ENCODE results near the gene IRS2. TPM values are rescaled to one million over a fixed set of nuclear protein-coding genes. Genes with fewer than 3 reads are reported as not detected.

Gene IRS2
- total RNA-seq, 1 donor, result 19.0 TPM

DNA sequence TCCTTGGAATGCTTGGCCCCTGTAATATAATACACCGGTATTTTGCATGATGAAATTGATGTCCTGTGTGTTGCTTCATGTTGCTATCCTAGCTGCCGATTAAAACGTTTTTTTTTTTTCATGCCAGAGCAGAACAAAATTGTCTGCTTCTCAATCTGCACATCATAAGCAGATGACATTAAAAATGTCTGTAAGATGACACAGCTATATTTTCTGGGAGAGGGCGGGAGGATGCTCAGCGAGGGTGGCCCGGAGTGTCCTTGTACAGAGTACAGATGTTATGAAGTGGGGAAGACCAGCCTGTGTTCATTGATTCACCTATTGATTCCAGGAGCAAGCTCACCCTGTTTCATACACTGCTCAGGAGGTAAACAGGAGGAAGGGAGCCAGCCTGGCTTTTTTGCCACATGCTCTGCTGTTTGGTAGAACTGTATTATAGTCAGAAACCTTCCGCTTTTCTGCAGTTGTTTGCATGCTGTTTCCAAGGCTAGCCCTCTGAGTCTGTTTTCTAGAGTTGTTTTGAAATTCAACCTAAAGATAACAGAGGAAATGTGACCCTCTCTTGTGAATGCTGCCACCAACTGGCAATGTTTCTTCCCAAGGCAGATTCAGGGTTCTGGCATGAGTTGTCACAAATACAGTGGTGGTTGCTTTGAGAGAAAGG lies 4.7 kb upstream of the IRS2 start:
- H3K4me3 ChIP-seq (ENCODE audit: low read depth, low read length), result no peak overlapping the region
- DNase-seq (ENCODE audit: low read depth), result peak; percentile 36
- TF ChIP-seq, protein P1, sequence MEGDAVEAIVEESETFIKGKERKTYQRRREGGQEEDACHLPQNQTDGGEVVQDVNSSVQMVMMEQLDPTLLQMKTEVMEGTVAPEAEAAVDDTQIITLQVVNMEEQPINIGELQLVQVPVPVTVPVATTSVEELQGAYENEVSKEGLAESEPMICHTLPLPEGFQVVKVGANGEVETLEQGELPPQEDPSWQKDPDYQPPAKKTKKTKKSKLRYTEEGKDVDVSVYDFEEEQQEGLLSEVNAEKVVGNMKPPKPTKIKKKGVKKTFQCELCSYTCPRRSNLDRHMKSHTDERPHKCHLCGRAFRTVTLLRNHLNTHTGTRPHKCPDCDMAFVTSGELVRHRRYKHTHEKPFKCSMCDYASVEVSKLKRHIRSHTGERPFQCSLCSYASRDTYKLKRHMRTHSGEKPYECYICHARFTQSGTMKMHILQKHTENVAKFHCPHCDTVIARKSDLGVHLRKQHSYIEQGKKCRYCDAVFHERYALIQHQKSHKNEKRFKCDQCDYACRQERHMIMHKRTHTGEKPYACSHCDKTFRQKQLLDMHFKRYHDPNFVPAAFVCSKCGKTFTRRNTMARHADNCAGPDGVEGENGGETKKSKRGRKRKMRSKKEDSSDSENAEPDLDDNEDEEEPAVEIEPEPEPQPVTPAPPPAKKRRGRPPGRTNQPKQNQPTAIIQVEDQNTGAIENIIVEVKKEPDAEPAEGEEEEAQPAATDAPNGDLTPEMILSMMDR (IDR thresholded peaks at IDR 0.05; ENCODE audit: insufficient read depth, low read depth, low read length), result peak; percentile 43

GRCh38 chr13:109790086-109790485 lies 3.7 kb upstream of the IRS2 start:
- DNase-seq (ENCODE audit: low read depth), result peak; percentile 48
- no peak overlapping the region for H3K4me3 ChIP-seq (ENCODE audit: low read depth, low read length)
- TF ChIP-seq, protein P1 (IDR thresholded peaks at IDR 0.05; ENCODE audit: insufficient read depth, low read depth, low read length), result no peak

DNA sequence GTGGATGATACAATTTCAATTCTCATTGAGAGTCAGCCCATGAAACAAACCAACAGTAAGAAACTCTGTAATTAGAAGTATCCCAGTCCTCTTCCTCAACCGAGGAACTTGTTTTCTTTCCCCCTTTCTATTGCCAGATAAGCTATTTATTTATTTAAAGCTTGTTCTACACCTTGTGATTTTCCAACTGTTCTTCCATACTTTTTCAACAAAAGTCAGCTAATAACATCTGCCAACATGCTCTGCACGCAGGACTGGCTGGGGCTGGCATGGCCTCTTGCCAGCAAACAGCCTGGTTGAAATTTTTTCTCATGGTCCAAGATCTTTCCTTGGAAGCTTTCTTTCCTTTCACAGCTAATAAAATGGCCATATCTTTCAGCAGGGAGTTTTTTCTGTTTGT lies 2.9 kb upstream of the IRS2 start:
- TF ChIP-seq, protein P1 (IDR thresholded peaks at IDR 0.05; ENCODE audit: insufficient read depth, low read depth, low read length), result no peak

GRCh38 chr13:109788372-109789111 lies 2.2 kb upstream of the IRS2 start:
- H3K4me3 ChIP-seq (ENCODE audit: low read depth, low read length), result no peak overlapping the region
- TF ChIP-seq, protein P1 (IDR thresholded peaks at IDR 0.05; ENCODE audit: insufficient read depth, low read depth, low read length), result no peak
- DNase-seq (ENCODE audit: low read depth), result no peak

More for the DNA sequence above, 2.9 kb upstream of the IRS2 start:
- no peak for DNase-seq (ENCODE audit: low read depth)
- no peak overlapping the region for H3K4me3 ChIP-seq (ENCODE audit: low read depth, low read length)

- peak; percentile 53 for DNase-seq (ENCODE audit: low read depth)
- peak overlapping the region; percentile 68 for H3K4me3 ChIP-seq (ENCODE audit: low read depth, low read length)
- TF ChIP-seq, protein P1 (IDR thresholded peaks at IDR 0.05; ENCODE audit: insufficient read depth, low read depth, low read length), result no peak
These were observed 962 bp upstream of the IRS2 start for GRCh38 chr13:109787135-109787954.

DNA sequence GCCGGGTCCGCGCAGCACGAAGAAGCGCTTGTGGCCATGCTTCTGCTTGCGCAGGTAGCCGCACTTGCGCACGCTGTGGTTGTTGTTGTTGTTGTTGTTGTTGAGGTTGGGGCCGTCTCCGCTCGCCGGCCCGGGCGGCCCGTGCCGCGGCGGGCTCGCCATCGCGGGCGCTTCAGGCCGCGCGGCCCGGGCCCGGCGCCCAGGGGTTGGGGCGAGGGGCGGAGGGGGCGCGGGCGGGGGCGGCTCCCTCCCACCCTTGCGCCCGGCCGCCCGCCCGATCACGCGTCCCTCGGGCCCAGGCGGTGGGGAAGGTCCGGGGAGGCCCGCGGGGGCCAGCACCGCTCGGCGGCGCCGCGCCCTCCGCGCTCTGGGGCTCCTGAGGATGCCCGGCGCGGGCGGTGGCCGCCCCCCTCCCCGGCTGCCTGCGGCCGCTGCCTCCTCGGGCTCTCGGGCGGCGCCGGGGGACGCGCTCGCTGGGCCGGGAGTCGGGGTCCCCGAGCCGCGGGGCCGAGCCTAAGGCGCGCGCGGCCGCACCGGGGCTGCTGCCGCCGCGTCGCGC lies 412 bp downstream of the IRS2 start:
- TF ChIP-seq, protein P1 (IDR thresholded peaks at IDR 0.05; ENCODE audit: insufficient read depth, low read depth, low read length), result no peak
- H3K4me3 ChIP-seq (ENCODE audit: low read depth, low read length), result peak overlapping the region; percentile 66
- DNase-seq (ENCODE audit: low read depth), result no peak
